Breast epithelium (tissue), 3 donors: ENCODE results near the gene OCEL1.

ENCODE experiments used
- CTCF ChIP-seq, 3 donors: fragments of 450-650 bp; IDR thresholded peaks; one replicate each; pipeline ENCODE4 v1.5.1; 2016 to 2017; ENCODE audit warnings: antibody characterized with exemption in 3 of 3, mild to moderate bottlenecking in 3 of 3, moderate library complexity in 3 of 3
- POLR2A ChIP-seq: fragments of 450-650 bp; IDR thresholded peaks from one replicate; pipeline ENCODE4 v1.6.1; 2016; ENCODE audit warnings: antibody characterized with exemption, mild to moderate bottlenecking, moderate library complexity
- POLR2AphosphoS5 ChIP-seq, 3 donors: sonication (generic); formaldehyde crosslinking; IDR thresholded peaks; one replicate each; pipeline ENCODE4 v1.6.1; 2017; ENCODE audit warnings: antibody characterized with exemption in 3 of 3

DNA sequence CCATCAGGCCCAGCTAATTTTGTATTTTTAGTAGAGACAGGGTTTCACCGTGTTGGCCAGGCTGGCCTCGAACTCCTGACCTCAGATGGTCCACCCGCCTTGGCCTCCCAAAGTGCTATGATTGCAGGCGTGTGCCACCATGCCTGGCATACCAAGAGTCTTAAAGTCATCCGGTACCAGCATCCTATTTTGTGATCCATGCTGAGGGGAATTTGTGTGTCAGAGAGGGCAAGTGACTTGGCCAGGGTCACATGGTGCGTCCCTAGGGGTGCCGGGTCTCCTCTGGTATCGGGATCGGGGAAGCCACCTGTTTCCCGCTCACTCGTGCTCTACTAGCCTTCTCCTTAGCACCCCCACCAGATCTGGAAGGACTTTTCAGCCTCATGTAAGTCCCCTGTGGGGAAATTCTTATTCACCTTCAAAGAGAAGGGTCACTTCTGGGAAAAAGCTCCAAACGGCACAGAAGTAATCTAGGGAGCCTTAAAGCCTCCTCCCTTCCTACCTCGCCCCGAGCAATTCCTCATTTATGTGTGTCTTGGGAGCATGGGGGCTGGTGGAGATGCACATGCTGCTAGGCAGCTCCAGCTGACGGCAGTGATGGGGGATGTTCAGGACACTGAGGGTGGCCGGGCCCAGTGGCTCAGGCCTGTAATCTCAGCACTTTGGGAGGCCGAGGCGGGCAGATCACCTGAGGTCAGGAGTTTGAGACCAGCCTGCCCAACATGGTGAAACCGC is 49.6 kb downstream of the OCEL1 start:
- no peak for TF ChIP-seq CTCF (IDR thresholded peaks at IDR 0.05)
- TF ChIP-seq POLR2A = no peak
- no peak for TF ChIP-seq POLR2AphosphoS5 (IDR thresholded peaks at IDR 0.05)
